ENCODE data around the gene FCHSD2.

- TF ChIP-seq ZZZ3 (IDR thresholded peaks at IDR 0.05) (no peak), ETV5 (CRISPR knock-in tag; IDR thresholded peaks at IDR 0.05; ENCODE audit: low read depth) (no peak), MEF2D (tag; conservative IDR thresholded peaks at IDR 0.05; ENCODE audit: low read depth) (no peak), TSHZ1 (CRISPR knock-in tag; IDR thresholded peaks at IDR 0.05) (no peak), HDAC2 (IDR thresholded peaks at IDR 0.05) (no peak), FIP1L1 (IDR thresholded peaks at IDR 0.05; ENCODE audit: low read depth, low read length, poor library complexity, severe bottlenecking) (no peak), POLR2AphosphoS2 (IDR thresholded peaks at IDR 0.05; ENCODE audit: low read length) (no peak), ESRRA (IDR thresholded peaks at IDR 0.05; ENCODE audit: borderline replicate concordance, low read depth) (no peak), RNF2 (IDR thresholded peaks at IDR 0.05) (no peak), FOXA1 (IDR thresholded peaks at IDR 0.05; ENCODE audit: borderline replicate concordance) (no peak)
- TF ChIP-seq, protein P1, sequence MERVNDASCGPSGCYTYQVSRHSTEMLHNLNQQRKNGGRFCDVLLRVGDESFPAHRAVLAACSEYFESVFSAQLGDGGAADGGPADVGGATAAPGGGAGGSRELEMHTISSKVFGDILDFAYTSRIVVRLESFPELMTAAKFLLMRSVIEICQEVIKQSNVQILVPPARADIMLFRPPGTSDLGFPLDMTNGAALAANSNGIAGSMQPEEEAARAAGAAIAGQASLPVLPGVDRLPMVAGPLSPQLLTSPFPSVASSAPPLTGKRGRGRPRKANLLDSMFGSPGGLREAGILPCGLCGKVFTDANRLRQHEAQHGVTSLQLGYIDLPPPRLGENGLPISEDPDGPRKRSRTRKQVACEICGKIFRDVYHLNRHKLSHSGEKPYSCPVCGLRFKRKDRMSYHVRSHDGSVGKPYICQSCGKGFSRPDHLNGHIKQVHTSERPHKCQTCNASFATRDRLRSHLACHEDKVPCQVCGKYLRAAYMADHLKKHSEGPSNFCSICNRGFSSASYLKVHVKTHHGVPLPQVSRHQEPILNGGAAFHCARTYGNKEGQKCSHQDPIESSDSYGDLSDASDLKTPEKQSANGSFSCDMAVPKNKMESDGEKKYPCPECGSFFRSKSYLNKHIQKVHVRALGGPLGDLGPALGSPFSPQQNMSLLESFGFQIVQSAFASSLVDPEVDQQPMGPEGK (CRISPR knock-in tag; IDR thresholded peaks at IDR 0.05; ENCODE audit: borderline replicate concordance) = no peak
- TF ChIP-seq, protein P2, sequence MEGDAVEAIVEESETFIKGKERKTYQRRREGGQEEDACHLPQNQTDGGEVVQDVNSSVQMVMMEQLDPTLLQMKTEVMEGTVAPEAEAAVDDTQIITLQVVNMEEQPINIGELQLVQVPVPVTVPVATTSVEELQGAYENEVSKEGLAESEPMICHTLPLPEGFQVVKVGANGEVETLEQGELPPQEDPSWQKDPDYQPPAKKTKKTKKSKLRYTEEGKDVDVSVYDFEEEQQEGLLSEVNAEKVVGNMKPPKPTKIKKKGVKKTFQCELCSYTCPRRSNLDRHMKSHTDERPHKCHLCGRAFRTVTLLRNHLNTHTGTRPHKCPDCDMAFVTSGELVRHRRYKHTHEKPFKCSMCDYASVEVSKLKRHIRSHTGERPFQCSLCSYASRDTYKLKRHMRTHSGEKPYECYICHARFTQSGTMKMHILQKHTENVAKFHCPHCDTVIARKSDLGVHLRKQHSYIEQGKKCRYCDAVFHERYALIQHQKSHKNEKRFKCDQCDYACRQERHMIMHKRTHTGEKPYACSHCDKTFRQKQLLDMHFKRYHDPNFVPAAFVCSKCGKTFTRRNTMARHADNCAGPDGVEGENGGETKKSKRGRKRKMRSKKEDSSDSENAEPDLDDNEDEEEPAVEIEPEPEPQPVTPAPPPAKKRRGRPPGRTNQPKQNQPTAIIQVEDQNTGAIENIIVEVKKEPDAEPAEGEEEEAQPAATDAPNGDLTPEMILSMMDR (IDR thresholded peaks at IDR 0.05 in 2 of 3, conservative IDR thresholded peaks at IDR 0.05 in 1 of 3; ENCODE audit: insufficient read depth in 2 of 3, low read depth in 1 of 3, low read length in 3 of 3) = no peak
These were observed 44.8 kb upstream of the FCHSD2 start for GRCh38 chr11:73186886-73187285.

Measured in K562 (cell line).